Measurements from ENCODE around the gene LMX1A. TPM values are rescaled to one million over a fixed set of nuclear protein-coding genes. Genes with fewer than 3 reads are reported as not detected.
A peak's percentile ranks its signal among the peaks of the same experiment; 100 is the strongest.

The LMX1A gene
- total and polyA plus RNA-seq, 7 donors = 0.04 to 1.2 (median 0.46) TPM; not detected in 2

- Histone ChIP-seq H3K4me1 (peaks cover 0 to 16% (median 13%) of the 10 kb centered on the region in 4 donors), H3K9me3 (no peaks in the 10 kb centered on the region), H3K36me3 (no peaks in the 10 kb centered on the region), H3K27ac (peak overlapping the region; percentile 87 to 92 (median 89)), H3K27me3 (no peaks in the 10 kb centered on the region), H3K4me3 (peak overlapping the region; percentile 29 to 54 (median 43))
- no peak for TF ChIP-seq POLR2AphosphoS5 (IDR thresholded peaks at IDR 0.05)
- no peak for DNase-seq
- 9 to 14% methylated on average over 12 of the region's 12 CpGs for WGBS, 2 donors
- intact Hi-C loops (cut with DNase I) = no loop called here
These were observed 20.3 kb upstream of the LMX1A start for GRCh38 chr1:165376811-165377311.

- no peaks in the 10 kb centered on the region for H3K9me3 ChIP-seq
- H3K36me3 ChIP-seq = no peaks in the 10 kb centered on the region
- H3K27me3 ChIP-seq = no peaks in the 10 kb centered on the region
- H3K4me3 ChIP-seq = peak overlapping the region; percentile 29 to 54 (median 43)
- TF ChIP-seq CTCF (IDR thresholded peaks at IDR 0.05) = no peak
- TF ChIP-seq POLR2AphosphoS5 (IDR thresholded peaks at IDR 0.05) = peak in 3 of 4 donors; percentile 47 to 52 (median 49)
- intact Hi-C loops (cut with DNase I) = no loop called here
- peak overlapping the region; percentile 87 to 92 (median 89) for H3K27ac ChIP-seq
- peak; percentile 95 for DNase-seq
- peaks cover 0 to 16% (median 13%) of the 10 kb centered on the region in 4 donors for H3K4me1 ChIP-seq
- WGBS, 2 donors = 1% methylated on average over 46 of the region's 46 CpGs
These were observed 19.7 kb upstream of the LMX1A start for GRCh38 chr1:165376041-165376810.

- no peaks in the 10 kb centered on the region for H3K27me3 ChIP-seq
- no peaks in the 10 kb centered on the region for H3K9me3 ChIP-seq
- peaks cover 0 to 16% (median 13%) of the 10 kb centered on the region in 4 donors for H3K4me1 ChIP-seq
- no peak for TF ChIP-seq POLR2A (IDR thresholded peaks at IDR 0.05)
- TF ChIP-seq POLR2AphosphoS5 (IDR thresholded peaks at IDR 0.05) = no peak
- TF ChIP-seq CTCF (IDR thresholded peaks at IDR 0.05) = no peak
- TF ChIP-seq EP300 (IDR thresholded peaks at IDR 0.05) = no peak
- no peaks in the 10 kb centered on the region for H3K36me3 ChIP-seq
- H3K27ac ChIP-seq = peak overlapping the region; percentile 87 to 92 (median 89)
- DNase-seq = no peak
- intact Hi-C loops (cut with DNase I) = no loop called here
- peak overlapping the region; percentile 29 to 54 (median 43) for H3K4me3 ChIP-seq
- 8 to 19% methylated on average over 7 of the region's 7 CpGs for WGBS, 2 donors
These were observed 19.1 kb upstream of the LMX1A start for GRCh38 chr1:165375623-165376022.

GRCh38 chr1:165371588-165372225 lies 15.2 kb upstream of the LMX1A start:
- H3K27ac ChIP-seq = no peak overlapping the region
- H3K4me1 ChIP-seq = peaks cover 0 to 14% (median 11%) of the 10 kb centered on the region in 4 donors
- H3K4me3 ChIP-seq = no peak overlapping the region
- H3K27me3 ChIP-seq = no peaks in the 10 kb centered on the region
- WGBS, 2 donors = 30 to 43% methylated on average over 5 of the region's 5 CpGs
- TF ChIP-seq EP300 (IDR thresholded peaks at IDR 0.05) (no peak), CTCF (IDR thresholded peaks at IDR 0.05) (no peak), POLR2A (IDR thresholded peaks at IDR 0.05) (no peak), POLR2AphosphoS5 (IDR thresholded peaks at IDR 0.05) (no peak)
- intact Hi-C loops (cut with DNase I) = no loop called here
- H3K36me3 ChIP-seq = no peaks in the 10 kb centered on the region
- DNase-seq = no peak
- no peaks in the 10 kb centered on the region for H3K9me3 ChIP-seq

- Histone ChIP-seq H3K36me3 (no peaks in the 10 kb centered on the region), H3K27me3 (no peaks in the 10 kb centered on the region), H3K4me3 (no peak overlapping the region), H3K4me1 (peaks cover 0 to 8% (median 4%) of the 10 kb centered on the region in 4 donors), H3K9me3 (no peaks in the 10 kb centered on the region), H3K27ac (no peak overlapping the region)
- DNase-seq = no peak
- intact Hi-C loops (cut with DNase I) = loop anchor here (2.0 to 10.0 kb wide), 2 partner anchors 223 to 225 kb away; no protein-coding TSS in a partner anchor
- WGBS, 2 donors = 19 to 22% methylated on average over 9 of the region's 9 CpGs
- TF ChIP-seq CTCF (IDR thresholded peaks at IDR 0.05) (peak; percentile 57 to 90 (median 68)), POLR2A (IDR thresholded peaks at IDR 0.05) (no peak)
These were observed 12.8 kb upstream of the LMX1A start for GRCh38 chr1:165369255-165369848.

Measured in sigmoid colon (tissue), 7 donors.